Panc1 (cell line): ENCODE data around the gene FAM229B. TPM values are rescaled to one million over a fixed set of nuclear protein-coding genes. Genes with fewer than 3 reads are reported as not detected.

Experiments used
- ATAC-seq: fragments of 200-7000 bp; cut with Tn5 transposase; 2 replicates; pipeline ENCODE4 v1.9.1; 2020; ENCODE audit warnings: mild to moderate bottlenecking, moderate library complexity
- BruUV-seq: library from RNA; stranded (reverse); fragments of 400-500 nt; replicated peaks from 2 replicates; lab custom pipeline; 2021; lab: Mats Ljungman, UMichigan
- CTCF ChIA-PET: fragments of 300-600 bp; sonication (Branson Sonifier 250); formaldehyde crosslinking; loops from one replicate; lab custom pipeline; 2022; ENCODE audit warnings: antibody characterized with exemption; lab: Charles Lee
- POLR2A ChIA-PET: fragments of 300-600 bp; sonication (Branson Sonifier 250); formaldehyde crosslinking; loops from one replicate; lab custom pipeline; 2022; ENCODE audit warnings: antibody characterized with exemption; lab: Charles Lee
- DNase-seq: peaks from one replicate; pipeline ENCODE4 v3.0.0-alpha.2; 2010; ENCODE audit warnings: low read depth, low spot score
- H3K27ac ChIP-seq: 2 replicates; pipeline ENCODE4 v1.5.1; 2011; ENCODE audit warnings: mild to moderate bottlenecking, low read length, inconsistent platforms
- H3K27me3 ChIP-seq: fragments of 200-500 bp; sonication (Bioruptor generic); 2 replicates; pipeline ENCODE4 v1.6.0; 2014; ENCODE audit warnings: low read length, inconsistent platforms; ENCODE audit not compliant: control insufficient read depth, insufficient read depth
- H3K36me3 ChIP-seq: fragments of 200-500 bp; sonication (Bioruptor generic); 2 replicates; pipeline ENCODE4 v1.5.1; 2014; ENCODE audit warnings: inconsistent platforms, mild to moderate bottlenecking, low read length, moderate library complexity; ENCODE audit not compliant: control insufficient read depth, insufficient read depth
- H3K4me1 ChIP-seq: 2 replicates; pipeline ENCODE4 v1.5.1; 2011; ENCODE audit warnings: inconsistent platforms, mild to moderate bottlenecking, low read length, moderate library complexity; ENCODE audit not compliant: control insufficient read depth, insufficient read depth
- H3K4me3 ChIP-seq, 2 experiments: 2 replicates each; pipeline ENCODE4 v1.5.1; 2011 to 2012; ENCODE audit warnings: low read depth in 2 of 2, low read length in 2 of 2, mild to moderate bottlenecking in 2 of 2, inconsistent platforms in 1 of 2, moderate library complexity in 1 of 2
- H3K9me3 ChIP-seq: fragments of 200-500 bp; sonication (Bioruptor generic); 2 replicates; pipeline ENCODE4 v1.5.1; 2014; ENCODE audit warnings: low read depth, mild to moderate bottlenecking, inconsistent platforms, low read length, moderate library complexity; ENCODE audit not compliant: control insufficient read depth, insufficient read depth
- POLR2AphosphoS5 ChIP-seq: IDR thresholded peaks from 2 replicates; pipeline ENCODE4 v1.6.1; 2012; ENCODE audit warnings: mild to moderate bottlenecking, low read depth, low read length, moderate library complexity
- SIN3A ChIP-seq: IDR thresholded peaks from 2 replicates; pipeline ENCODE4 v1.6.1; 2012; ENCODE audit warnings: low read depth, mild to moderate bottlenecking, low read length, moderate library complexity, borderline replicate concordance; ENCODE audit not compliant: insufficient read depth
- TCF7L2 ChIP-seq: IDR thresholded peaks from 2 replicates; pipeline ENCODE4 v1.6.1; 2011; ENCODE audit warnings: mild to moderate bottlenecking, low read depth, low read length, inconsistent platforms
- in situ Hi-C: cut with HindIII; loops from 2 replicates; pipeline ENCODE4 v1.10.0; 2016; ENCODE audit warnings: low sequenced_read_pairs, low pct_unique_long_range_greater_than_20kb
- intact Hi-C: fragments of 100-400 bp; cut with micrococcal nuclease; formaldehyde crosslinking; loops from one replicate; pipeline ENCODE4 v1.10.0; 2022; ENCODE audit not compliant: unreplicated experiment
- total RNA-seq: library from RNA; stranded (reverse); gene quantifications from one replicate; pipeline ENCODE4 v1.2.1, GENCODE V29; 2021; ENCODE audit not compliant: unreplicated experiment
- TF ChIP-seq, protein P1 (sequence below): fragments of 450-650 bp; IDR thresholded peaks from 2 replicates; pipeline ENCODE4 v1.5.1; 2017; ENCODE audit warnings: mild to moderate bottlenecking
- TF ChIP-seq, protein P2 (sequence below), 2 experiments: IDR thresholded peaks; 2 replicates each; pipeline ENCODE4 v1.6.1; 2011 to 2012; ENCODE audit warnings: low read depth in 2 of 2, control low read depth in 1 of 2, low read length in 1 of 2, mild to moderate bottlenecking in 1 of 2, moderate library complexity in 1 of 2; ENCODE audit not compliant: insufficient read depth in 1 of 2

The FAM229B gene
- total RNA-seq, 1 experiment from 2014 or later: 12.0 TPM

DNA sequence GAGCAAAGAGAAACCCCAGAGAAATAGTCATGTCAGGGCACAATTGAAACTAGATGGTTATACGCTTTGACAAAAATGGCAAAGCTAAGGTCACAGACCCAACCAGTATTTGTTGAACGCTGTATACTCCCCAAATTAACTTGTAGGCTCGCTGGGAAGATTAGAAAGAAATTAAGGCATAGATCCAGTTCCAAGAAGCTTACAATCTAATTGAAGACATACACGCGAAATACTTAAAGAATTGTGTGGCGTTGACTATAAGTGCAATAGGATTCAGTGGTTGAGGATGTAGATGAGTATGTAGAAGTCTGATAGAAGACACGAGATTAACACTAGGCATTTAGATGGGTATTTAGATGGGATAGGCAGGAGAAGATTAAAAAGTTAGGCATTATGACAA lies 525 bp downstream of the FAM229B start:
- POLR2A ChIA-PET: interaction anchor here (0.6 to 1.1 kb wide), 6 partner anchors 15 to 1615 kb away, joined by 3 to 7 read pairs (median 3); no protein-coding TSS in a partner anchor
- peaks cover 7% of the 10 kb centered on the region; the same call in 1 of the 2 replicates for H3K27me3 ChIP-seq
- H3K36me3 ChIP-seq: peaks cover 14% of the 10 kb centered on the region
- CTCF ChIA-PET: no interaction called here
- DNase-seq: no peak
- H3K27ac ChIP-seq: peak overlapping the region; percentile 94
- no peak for ATAC-seq
- TSS peak; percentile 85 for BruUV-seq
- no peaks in the 10 kb centered on the region for H3K9me3 ChIP-seq
- H3K4me1 ChIP-seq: peaks cover 10% of the 10 kb centered on the region; the same call in 1 of the 2 replicates
- in situ Hi-C loops (no loop called here), intact Hi-C loops (loop anchor here (5.0 kb wide), 1 partner anchor 74 kb away; no protein-coding TSS in a partner anchor)
- H3K4me3 ChIP-seq: peak overlapping the region; percentile 92 to 94
- TF ChIP-seq SIN3A: no peak
- TF ChIP-seq, protein P1, sequence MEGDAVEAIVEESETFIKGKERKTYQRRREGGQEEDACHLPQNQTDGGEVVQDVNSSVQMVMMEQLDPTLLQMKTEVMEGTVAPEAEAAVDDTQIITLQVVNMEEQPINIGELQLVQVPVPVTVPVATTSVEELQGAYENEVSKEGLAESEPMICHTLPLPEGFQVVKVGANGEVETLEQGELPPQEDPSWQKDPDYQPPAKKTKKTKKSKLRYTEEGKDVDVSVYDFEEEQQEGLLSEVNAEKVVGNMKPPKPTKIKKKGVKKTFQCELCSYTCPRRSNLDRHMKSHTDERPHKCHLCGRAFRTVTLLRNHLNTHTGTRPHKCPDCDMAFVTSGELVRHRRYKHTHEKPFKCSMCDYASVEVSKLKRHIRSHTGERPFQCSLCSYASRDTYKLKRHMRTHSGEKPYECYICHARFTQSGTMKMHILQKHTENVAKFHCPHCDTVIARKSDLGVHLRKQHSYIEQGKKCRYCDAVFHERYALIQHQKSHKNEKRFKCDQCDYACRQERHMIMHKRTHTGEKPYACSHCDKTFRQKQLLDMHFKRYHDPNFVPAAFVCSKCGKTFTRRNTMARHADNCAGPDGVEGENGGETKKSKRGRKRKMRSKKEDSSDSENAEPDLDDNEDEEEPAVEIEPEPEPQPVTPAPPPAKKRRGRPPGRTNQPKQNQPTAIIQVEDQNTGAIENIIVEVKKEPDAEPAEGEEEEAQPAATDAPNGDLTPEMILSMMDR: no peak
- TF ChIP-seq, protein P2, sequence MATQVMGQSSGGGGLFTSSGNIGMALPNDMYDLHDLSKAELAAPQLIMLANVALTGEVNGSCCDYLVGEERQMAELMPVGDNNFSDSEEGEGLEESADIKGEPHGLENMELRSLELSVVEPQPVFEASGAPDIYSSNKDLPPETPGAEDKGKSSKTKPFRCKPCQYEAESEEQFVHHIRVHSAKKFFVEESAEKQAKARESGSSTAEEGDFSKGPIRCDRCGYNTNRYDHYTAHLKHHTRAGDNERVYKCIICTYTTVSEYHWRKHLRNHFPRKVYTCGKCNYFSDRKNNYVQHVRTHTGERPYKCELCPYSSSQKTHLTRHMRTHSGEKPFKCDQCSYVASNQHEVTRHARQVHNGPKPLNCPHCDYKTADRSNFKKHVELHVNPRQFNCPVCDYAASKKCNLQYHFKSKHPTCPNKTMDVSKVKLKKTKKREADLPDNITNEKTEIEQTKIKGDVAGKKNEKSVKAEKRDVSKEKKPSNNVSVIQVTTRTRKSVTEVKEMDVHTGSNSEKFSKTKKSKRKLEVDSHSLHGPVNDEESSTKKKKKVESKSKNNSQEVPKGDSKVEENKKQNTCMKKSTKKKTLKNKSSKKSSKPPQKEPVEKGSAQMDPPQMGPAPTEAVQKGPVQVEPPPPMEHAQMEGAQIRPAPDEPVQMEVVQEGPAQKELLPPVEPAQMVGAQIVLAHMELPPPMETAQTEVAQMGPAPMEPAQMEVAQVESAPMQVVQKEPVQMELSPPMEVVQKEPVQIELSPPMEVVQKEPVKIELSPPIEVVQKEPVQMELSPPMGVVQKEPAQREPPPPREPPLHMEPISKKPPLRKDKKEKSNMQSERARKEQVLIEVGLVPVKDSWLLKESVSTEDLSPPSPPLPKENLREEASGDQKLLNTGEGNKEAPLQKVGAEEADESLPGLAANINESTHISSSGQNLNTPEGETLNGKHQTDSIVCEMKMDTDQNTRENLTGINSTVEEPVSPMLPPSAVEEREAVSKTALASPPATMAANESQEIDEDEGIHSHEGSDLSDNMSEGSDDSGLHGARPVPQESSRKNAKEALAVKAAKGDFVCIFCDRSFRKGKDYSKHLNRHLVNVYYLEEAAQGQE (IDR thresholded peaks at IDR 0.05; ENCODE audit: insufficient read depth in 1 of 2, low read depth in 2 of 2, low read length in 1 of 2): no peak
- no peak for TF ChIP-seq TCF7L2
- no peak for TF ChIP-seq POLR2AphosphoS5

DNA sequence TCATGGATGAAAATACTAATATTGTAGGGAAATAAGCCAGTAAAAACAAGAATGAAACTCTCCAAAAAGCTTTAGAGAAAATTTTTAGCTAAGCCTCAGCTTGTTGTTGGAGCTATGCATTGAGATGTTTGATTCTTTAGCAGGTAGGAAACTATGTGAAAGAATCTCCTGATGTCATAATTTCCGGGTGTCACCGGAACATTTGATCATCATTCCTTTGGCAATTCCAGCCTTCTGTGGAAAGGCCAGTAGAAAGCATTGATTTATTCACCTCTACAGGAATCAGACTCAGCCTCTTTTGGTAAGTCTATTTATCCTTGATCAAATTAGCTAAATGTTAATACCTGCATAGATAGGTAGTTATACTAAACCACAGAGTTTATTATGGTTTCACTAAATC lies 9.5 kb downstream of the FAM229B start:
- Histone ChIP-seq H3K27ac (no peak overlapping the region), H3K36me3 (no peaks in the 10 kb centered on the region), H3K27me3 (peaks cover 3% of the 10 kb centered on the region; the same call in 1 of the 2 replicates), H3K9me3 (no peaks in the 10 kb centered on the region), H3K4me1 (no peaks in the 10 kb centered on the region), H3K4me3 (no peak overlapping the region)
- ATAC-seq (no peak), DNase-seq (no peak)
- CTCF ChIA-PET: interaction anchor here (0.5 kb wide), 1 partner anchor 176 kb away, joined by 4 read pairs; no protein-coding TSS in a partner anchor
- BruUV-seq: no TSS peak
- TF ChIP-seq, protein P2 (IDR thresholded peaks at IDR 0.05; ENCODE audit: insufficient read depth in 1 of 2, low read depth in 2 of 2, low read length in 1 of 2): no peak
- TF ChIP-seq, protein P1: no peak
- no peak for TF ChIP-seq POLR2AphosphoS5
- TF ChIP-seq SIN3A: no peak
- no peak for TF ChIP-seq TCF7L2
- POLR2A ChIA-PET: no interaction called here
- in situ Hi-C loops: no loop called here
- intact Hi-C loops: no loop called here
